ENCODE results near the gene SLC9A2. TPM values are rescaled to one million over a fixed set of nuclear protein-coding genes. Genes with fewer than 3 reads are reported as not detected.
A peak's percentile ranks its signal among the peaks of the same experiment; 100 is the strongest.

The SLC9A2 gene
- total and polyA plus RNA-seq, 2 of the 13 experiments (the other 11 are each of a cell fraction or from before 2014, with no cell fraction given): 0.02 TPM; not detected in 1

DNA sequence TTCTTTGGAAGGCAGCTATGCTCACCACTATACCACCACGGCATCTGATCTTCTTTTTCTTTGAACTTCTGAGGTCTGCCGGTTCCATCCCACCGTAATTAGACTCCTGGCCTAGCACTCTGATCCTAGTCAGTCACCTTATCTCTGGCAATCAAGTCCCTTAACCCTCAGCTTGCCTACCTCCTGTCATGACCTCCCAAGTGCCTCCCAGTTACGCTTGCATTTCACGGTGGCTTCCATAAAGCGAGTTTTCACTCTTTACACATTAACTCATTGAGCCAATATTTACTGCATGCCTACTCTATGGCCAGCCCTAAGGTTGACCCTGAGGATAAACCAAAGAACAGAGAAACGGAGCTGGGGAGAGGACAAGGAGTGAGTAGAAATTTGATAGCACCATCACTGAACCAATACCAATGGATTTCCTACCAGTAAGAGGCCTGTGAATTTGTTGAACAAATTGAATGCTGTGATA lies 104.7 kb downstream of the SLC9A2 start:
- Histone ChIP-seq H3K79me2 (ENCODE audit: insufficient read depth, low read length) (peaks cover 3% of the 10 kb centered on the region), H3K4me3 (replicated peaks in 1 of 3; ENCODE audit: insufficient read depth in 1 of 3, low read depth in 2 of 3, low read length in 3 of 3) (peak overlapping the region in 1 of 3 experiments; percentile 14; a peak in 1 of 6 replicates), H2AFZ (ENCODE audit: low read length) (no peak overlapping the region), H3K27me3 (ENCODE audit: control insufficient read depth in 1 of 2, insufficient read depth in 2 of 2, low read length in 2 of 2) (no peaks in the 10 kb centered on the region), H3K27ac (ENCODE audit: extremely low read length, insufficient read depth, low read length) (peak overlapping the region; percentile 70), H3K4me2 (ENCODE audit: low read depth, low read length) (peak overlapping the region; percentile 64), H3K4me1 (ENCODE audit: insufficient read depth, low read length) (peaks cover 60% of the 10 kb centered on the region), H3K9me3 (ENCODE audit: low read length) (no peaks in the 10 kb centered on the region), H3K9ac (ENCODE audit: insufficient read depth, low read depth, low read length) (0 out of 2 replicates have a peak overlapping the region, but pooled peaks have one; percentile 14), H3K36me3 (replicated peaks in 1 of 2; ENCODE audit: control insufficient read depth in 1 of 2, insufficient read depth in 2 of 2, low read length in 2 of 2) (peaks cover 33 to 69% of the 10 kb centered on the region in 2 experiments), H4K20me1 (ENCODE audit: insufficient read depth, low read length) (no peaks in the 10 kb centered on the region)
- DNase-seq (ENCODE audit: low spot score): peak; percentile 98
- BruUV-seq (replicated peaks): no TSS peak
- intact Hi-C loops (cut with micrococcal nuclease; ENCODE audit: unreplicated experiment): no loop called here
- 2% methylated on average over 7 of the region's 7 CpGs for WGBS (ENCODE audit: low lambda C conversion rate)
- FAIRE-seq: peak; percentile 100
- POLR2A ChIA-PET: interaction anchor here (1.6 to 2.2 kb wide), 2 partner anchors 9 to 12 kb away, joined by 8 to 42 read pairs; a partner anchor contains a TSS
- ATAC-seq: peak; percentile 98
- in situ Hi-C loops (cut with HindIII; ENCODE audit: extremely low pct_ligation_motif_present, low pct_unique_long_range_greater_than_20kb): no loop called here
- CTCF ChIA-PET (ENCODE audit: low intra/inter-chr PET ratio, low total read pairs): no interaction called here
- TF ChIP-seq REPIN1 (CRISPR knock-in tag; IDR thresholded peaks at IDR 0.05; ENCODE audit: borderline replicate concordance, low read depth) (peak; percentile 91), ZNF709 (CRISPR knock-in tag; IDR thresholded peaks at IDR 0.05) (0 out of 2 replicates have a peak, but pooled peaks have one; percentile 66), SNAI1 (CRISPR knock-in tag; IDR thresholded peaks at IDR 0.05; ENCODE audit: borderline replicate concordance) (no peak), ZNF10 (CRISPR knock-in tag; IDR thresholded peaks at IDR 0.05; ENCODE audit: borderline replicate concordance, low read depth) (no peak), UBTF (CRISPR knock-in tag; IDR thresholded peaks at IDR 0.05) (peak; percentile 59), ZNF629 (CRISPR knock-in tag; conservative IDR thresholded peaks at IDR 0.05) (0 out of 2 replicates have a peak, but pooled peaks have one; percentile 3), NFIB (CRISPR knock-in tag; IDR thresholded peaks at IDR 0.05; ENCODE audit: borderline replicate concordance) (no peak), MED8 (CRISPR knock-in tag; IDR thresholded peaks at IDR 0.05; ENCODE audit: insufficient replicate concordance) (no peak), ZNF883 (CRISPR knock-in tag; IDR thresholded peaks at IDR 0.05; ENCODE audit: not compliant biosample characterization) (peak; percentile 53), ATAD3A (CRISPR knock-in tag; IDR thresholded peaks at IDR 0.05) (no peak), ZNF143 (CRISPR knock-in tag; IDR thresholded peaks at IDR 0.05) (no peak), ZNF34 (CRISPR knock-in tag; IDR thresholded peaks at IDR 0.05; ENCODE audit: borderline replicate concordance) (0 out of 2 replicates have a peak, but pooled peaks have one; percentile 66), BCL6 (CRISPR knock-in tag; IDR thresholded peaks at IDR 0.05) (peak; percentile 71), ZFX (CRISPR knock-in tag; IDR thresholded peaks at IDR 0.05; ENCODE audit: low read depth) (peak; percentile 75), ZNF136 (CRISPR knock-in tag; IDR thresholded peaks at IDR 0.05; ENCODE audit: low read depth) (peak; percentile 73; the same call in 1 of the 2 replicates), RARG (CRISPR knock-in tag; IDR thresholded peaks at IDR 0.05; ENCODE audit: low read depth) (no peak), TCF7 (IDR thresholded peaks at IDR 0.05; ENCODE audit: low read depth) (peak; percentile 77), NR2F6 (IDR thresholded peaks at IDR 0.05) (peak; percentile 89), NR2F6 (CRISPR knock-in tag; IDR thresholded peaks at IDR 0.05) (peak; percentile 89), NR2F2 (IDR thresholded peaks at IDR 0.05; ENCODE audit: borderline replicate concordance, low read depth) (peak; percentile 76; the same call in 1 of the 2 replicates), THAP8 (CRISPR knock-in tag; IDR thresholded peaks at IDR 0.05; ENCODE audit: borderline replicate concordance) (no peak)
- TF ChIP-seq, protein P1, sequence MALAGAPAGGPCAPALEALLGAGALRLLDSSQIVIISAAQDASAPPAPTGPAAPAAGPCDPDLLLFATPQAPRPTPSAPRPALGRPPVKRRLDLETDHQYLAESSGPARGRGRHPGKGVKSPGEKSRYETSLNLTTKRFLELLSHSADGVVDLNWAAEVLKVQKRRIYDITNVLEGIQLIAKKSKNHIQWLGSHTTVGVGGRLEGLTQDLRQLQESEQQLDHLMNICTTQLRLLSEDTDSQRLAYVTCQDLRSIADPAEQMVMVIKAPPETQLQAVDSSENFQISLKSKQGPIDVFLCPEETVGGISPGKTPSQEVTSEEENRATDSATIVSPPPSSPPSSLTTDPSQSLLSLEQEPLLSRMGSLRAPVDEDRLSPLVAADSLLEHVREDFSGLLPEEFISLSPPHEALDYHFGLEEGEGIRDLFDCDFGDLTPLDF (CRISPR knock-in tag; IDR thresholded peaks at IDR 0.05): no peak

Data from HepG2 (cell line).